Fibroblast of lung (primary cell): ENCODE measurements around the gene IMMP2L.

ENCODE experiments used
- EZH2 ChIP-seq: IDR thresholded peaks from 2 replicates; pipeline ENCODE4 v1.5.1; 2012; ENCODE audit warnings: low read length, control low read depth, mild to moderate bottlenecking; ENCODE audit errors: missing control alignments
- TF ChIP-seq, protein P1 (sequence below), 2 donors: IDR thresholded peaks in 1 of 2; conservative IDR thresholded peaks in 1 of 2; 1 replicate in 1 of 2; 2 replicates in 1 of 2; pipeline ENCODE4 v1.5.1; 2011 to 2012; ENCODE audit warnings: low read length in 2 of 2, control low read depth in 1 of 2, inconsistent platforms in 1 of 2, low read depth in 1 of 2, mild to moderate bottlenecking in 1 of 2

- TF ChIP-seq, protein P1, sequence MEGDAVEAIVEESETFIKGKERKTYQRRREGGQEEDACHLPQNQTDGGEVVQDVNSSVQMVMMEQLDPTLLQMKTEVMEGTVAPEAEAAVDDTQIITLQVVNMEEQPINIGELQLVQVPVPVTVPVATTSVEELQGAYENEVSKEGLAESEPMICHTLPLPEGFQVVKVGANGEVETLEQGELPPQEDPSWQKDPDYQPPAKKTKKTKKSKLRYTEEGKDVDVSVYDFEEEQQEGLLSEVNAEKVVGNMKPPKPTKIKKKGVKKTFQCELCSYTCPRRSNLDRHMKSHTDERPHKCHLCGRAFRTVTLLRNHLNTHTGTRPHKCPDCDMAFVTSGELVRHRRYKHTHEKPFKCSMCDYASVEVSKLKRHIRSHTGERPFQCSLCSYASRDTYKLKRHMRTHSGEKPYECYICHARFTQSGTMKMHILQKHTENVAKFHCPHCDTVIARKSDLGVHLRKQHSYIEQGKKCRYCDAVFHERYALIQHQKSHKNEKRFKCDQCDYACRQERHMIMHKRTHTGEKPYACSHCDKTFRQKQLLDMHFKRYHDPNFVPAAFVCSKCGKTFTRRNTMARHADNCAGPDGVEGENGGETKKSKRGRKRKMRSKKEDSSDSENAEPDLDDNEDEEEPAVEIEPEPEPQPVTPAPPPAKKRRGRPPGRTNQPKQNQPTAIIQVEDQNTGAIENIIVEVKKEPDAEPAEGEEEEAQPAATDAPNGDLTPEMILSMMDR (conservative IDR thresholded peaks at IDR 0.05 in 1 of 2, IDR thresholded peaks at IDR 0.05 in 1 of 2; ENCODE audit: low read depth in 1 of 2, low read length in 2 of 2) = no peak
- TF ChIP-seq EZH2 = no peak
Measured at GRCh38 chr7:110977127-110977737, 585.1 kb downstream of the IMMP2L start.
